ENCODE data around the gene TNS4. TPM values are rescaled to one million over a fixed set of nuclear protein-coding genes. Genes with fewer than 3 reads are reported as not detected.
A peak's percentile ranks its signal among the peaks of the same experiment; 100 is the strongest.

The TNS4 gene
- total RNA-seq, 1 experiment from 2014 or later, result 127 TPM

DNA sequence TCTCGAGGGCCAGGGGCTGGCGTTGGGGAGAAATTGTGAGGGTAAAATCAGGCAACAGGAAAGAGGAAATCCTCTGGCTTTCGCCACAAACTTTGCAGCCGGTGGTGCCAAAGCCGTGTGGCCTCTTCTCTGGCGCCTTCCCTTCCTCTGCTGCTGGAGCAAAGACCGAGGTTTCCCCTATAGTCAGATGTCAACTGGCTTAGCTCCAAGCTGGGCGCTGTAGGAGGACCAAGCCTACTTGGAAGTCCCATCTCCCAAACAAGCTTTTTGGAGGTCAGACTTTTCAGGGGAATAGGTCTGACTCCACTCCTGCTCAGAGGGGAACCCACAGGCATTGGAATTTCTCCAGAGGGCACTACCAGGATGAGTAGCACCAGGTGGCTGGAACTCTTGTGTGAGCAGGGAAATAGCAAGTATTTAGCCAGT lies 53.2 kb downstream of the TNS4 start:
- H3K4me1 ChIP-seq (ENCODE audit: insufficient read depth, low read length), result peaks cover 35% of the 10 kb centered on the region
- peak overlapping the region; percentile 16; the same call in 1 of the 2 replicates for H3K27ac ChIP-seq (ENCODE audit: low read length)
- no TSS peak for BruUV-seq (replicated peaks)
- CTCF ChIA-PET, result no interaction called here
- peak overlapping the region; percentile 42 for H3K4me2 ChIP-seq (ENCODE audit: low read length)
- ATAC-seq (no peak), DNase-seq (no peak)
- TF ChIP-seq EZH2phosphoT487 (IDR thresholded peaks at IDR 0.05; ENCODE audit: borderline replicate concordance, low read length) (no peak), EZH2 (IDR thresholded peaks at IDR 0.05; ENCODE audit: low read length, unreplicated experiment) (no peak)
- TF ChIP-seq, protein P1, sequence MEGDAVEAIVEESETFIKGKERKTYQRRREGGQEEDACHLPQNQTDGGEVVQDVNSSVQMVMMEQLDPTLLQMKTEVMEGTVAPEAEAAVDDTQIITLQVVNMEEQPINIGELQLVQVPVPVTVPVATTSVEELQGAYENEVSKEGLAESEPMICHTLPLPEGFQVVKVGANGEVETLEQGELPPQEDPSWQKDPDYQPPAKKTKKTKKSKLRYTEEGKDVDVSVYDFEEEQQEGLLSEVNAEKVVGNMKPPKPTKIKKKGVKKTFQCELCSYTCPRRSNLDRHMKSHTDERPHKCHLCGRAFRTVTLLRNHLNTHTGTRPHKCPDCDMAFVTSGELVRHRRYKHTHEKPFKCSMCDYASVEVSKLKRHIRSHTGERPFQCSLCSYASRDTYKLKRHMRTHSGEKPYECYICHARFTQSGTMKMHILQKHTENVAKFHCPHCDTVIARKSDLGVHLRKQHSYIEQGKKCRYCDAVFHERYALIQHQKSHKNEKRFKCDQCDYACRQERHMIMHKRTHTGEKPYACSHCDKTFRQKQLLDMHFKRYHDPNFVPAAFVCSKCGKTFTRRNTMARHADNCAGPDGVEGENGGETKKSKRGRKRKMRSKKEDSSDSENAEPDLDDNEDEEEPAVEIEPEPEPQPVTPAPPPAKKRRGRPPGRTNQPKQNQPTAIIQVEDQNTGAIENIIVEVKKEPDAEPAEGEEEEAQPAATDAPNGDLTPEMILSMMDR (conservative IDR thresholded peaks at IDR 0.05; ENCODE audit: low read depth, low read length), result no peak
- no peaks in the 10 kb centered on the region for H3K9me2 ChIP-seq (replicated peaks; ENCODE audit: low read length)
- POLR2A ChIA-PET (ENCODE audit: unreplicated experiment), result no interaction called here
- peak overlapping the region; percentile 32; the same call in 1 of the 2 replicates for H3K4me3 ChIP-seq (ENCODE audit: low read length)
- H3F3A ChIP-seq (ENCODE audit: low read length, unreplicated experiment), result no peaks in the 10 kb centered on the region
- H3K36me3 ChIP-seq (ENCODE audit: low read depth, low read length), result peaks cover 13% of the 10 kb centered on the region; the same call in 1 of the 2 replicates
- intact Hi-C loops (cut with micrococcal nuclease), result loop anchor here (10.0 kb wide), 1 partner anchor 117 kb away; the partner anchor contains the start of gene CCR7
- H3K9ac ChIP-seq (ENCODE audit: low read length), result no peak overlapping the region
- H4K20me1 ChIP-seq (ENCODE audit: low read length), result peaks cover 15% of the 10 kb centered on the region
- H3K27me3 ChIP-seq (ENCODE audit: low read length), result no peaks in the 10 kb centered on the region
- no peaks in the 10 kb centered on the region for H3K9me3 ChIP-seq (ENCODE audit: low read length)
- H3K79me2 ChIP-seq (ENCODE audit: low read length), result peaks cover 76% of the 10 kb centered on the region
- no peak overlapping the region for H2AFZ ChIP-seq (ENCODE audit: low read length)

DNA sequence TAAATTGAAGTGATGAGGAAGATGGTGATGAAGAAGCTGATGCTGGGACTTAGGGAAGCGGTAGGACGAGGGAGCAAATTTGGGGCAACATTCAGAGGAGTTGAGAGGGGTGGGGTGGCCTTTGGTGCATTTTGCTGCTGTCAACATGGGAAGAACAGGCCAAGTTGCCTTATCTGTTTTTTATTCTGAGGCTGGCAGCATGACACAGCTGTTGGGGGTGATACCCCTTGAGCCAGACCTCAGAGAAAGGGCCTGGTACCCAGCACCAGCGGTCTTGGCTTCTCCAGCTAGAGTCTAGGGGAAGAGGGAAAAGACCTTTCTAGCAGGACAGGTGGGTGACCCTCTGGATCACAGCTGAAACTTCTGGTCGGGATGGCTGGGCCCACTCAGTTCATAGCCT lies 53.6 kb downstream of the TNS4 start:
- Histone ChIP-seq H3K9me3 (ENCODE audit: low read length) (no peaks in the 10 kb centered on the region), H3K27ac (ENCODE audit: low read length) (no peak overlapping the region), H3K4me3 (ENCODE audit: low read length) (peak overlapping the region; percentile 32; the same call in 1 of the 2 replicates), H3K36me3 (ENCODE audit: low read depth, low read length) (peaks cover 9% of the 10 kb centered on the region; the same call in 1 of the 2 replicates), H3K4me1 (ENCODE audit: insufficient read depth, low read length) (peaks cover 31% of the 10 kb centered on the region), H3K9me2 (replicated peaks; ENCODE audit: low read length) (no peaks in the 10 kb centered on the region), H3K79me2 (ENCODE audit: low read length) (peaks cover 76% of the 10 kb centered on the region), H3K4me2 (ENCODE audit: low read length) (peak overlapping the region; percentile 71), H2AFZ (ENCODE audit: low read length) (no peak overlapping the region), H3K27me3 (ENCODE audit: low read length) (no peaks in the 10 kb centered on the region), H3K9ac (ENCODE audit: low read length) (no peak overlapping the region), H4K20me1 (ENCODE audit: low read length) (peaks cover 15% of the 10 kb centered on the region), H3F3A (ENCODE audit: low read length, unreplicated experiment) (no peaks in the 10 kb centered on the region)
- intact Hi-C loops (cut with micrococcal nuclease), result loop anchor here (10.0 kb wide), 1 partner anchor 117 kb away; the partner anchor contains the start of gene CCR7
- ChIA-PET CTCF (no interaction called here), POLR2A (ENCODE audit: unreplicated experiment) (no interaction called here)
- DNase-seq (no peak), ATAC-seq (no peak)
- TF ChIP-seq EZH2phosphoT487 (IDR thresholded peaks at IDR 0.05; ENCODE audit: borderline replicate concordance, low read length) (no peak), EZH2 (IDR thresholded peaks at IDR 0.05; ENCODE audit: low read length, unreplicated experiment) (no peak)
- TF ChIP-seq, protein P1 (conservative IDR thresholded peaks at IDR 0.05; ENCODE audit: low read depth, low read length), result no peak
- BruUV-seq (replicated peaks), result no TSS peak

DNA sequence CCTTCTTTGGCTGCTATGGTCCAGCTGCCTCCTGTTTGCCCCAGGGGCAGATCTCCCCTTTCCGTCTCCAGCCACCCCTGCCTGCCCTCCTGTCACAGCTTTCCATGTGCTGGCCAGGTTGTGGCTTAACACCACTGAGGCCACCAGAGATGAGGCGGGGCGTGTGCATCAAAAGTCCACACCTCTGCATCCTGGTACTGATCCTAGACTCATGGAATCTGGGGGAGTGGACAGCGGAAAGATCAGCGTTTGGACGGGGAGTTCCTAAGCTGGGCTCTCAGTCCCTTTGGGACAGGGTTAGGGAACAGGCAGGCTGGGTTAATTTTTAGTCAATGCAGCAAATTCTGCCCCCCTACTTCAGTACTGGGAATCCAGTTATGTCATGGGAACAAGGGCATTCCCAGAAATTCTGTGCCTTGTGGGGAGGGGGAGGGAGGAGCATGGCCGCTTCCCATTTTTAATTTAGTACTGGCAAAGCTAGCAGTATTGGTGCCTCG lies 54.2 kb downstream of the TNS4 start:
- H3K4me1 ChIP-seq (ENCODE audit: insufficient read depth, low read length), result peaks cover 25% of the 10 kb centered on the region
- no peaks in the 10 kb centered on the region for H3K27me3 ChIP-seq (ENCODE audit: low read length)
- DNase-seq, result no peak
- H2AFZ ChIP-seq (ENCODE audit: low read length), result no peak overlapping the region
- ATAC-seq, result no peak
- TF ChIP-seq, protein P1 (conservative IDR thresholded peaks at IDR 0.05; ENCODE audit: low read depth, low read length), result no peak
- TF ChIP-seq EZH2 (IDR thresholded peaks at IDR 0.05; ENCODE audit: low read length, unreplicated experiment), result no peak
- H3K9me3 ChIP-seq (ENCODE audit: low read length), result no peaks in the 10 kb centered on the region
- no peaks in the 10 kb centered on the region for H3K9me2 ChIP-seq (replicated peaks; ENCODE audit: low read length)
- H3K4me2 ChIP-seq (ENCODE audit: low read length), result peak overlapping the region; percentile 71
- H4K20me1 ChIP-seq (ENCODE audit: low read length), result peaks cover 15% of the 10 kb centered on the region
- peaks cover 3% of the 10 kb centered on the region; the same call in 1 of the 2 replicates for H3K36me3 ChIP-seq (ENCODE audit: low read depth, low read length)
- no peaks in the 10 kb centered on the region for H3F3A ChIP-seq (ENCODE audit: low read length, unreplicated experiment)
- POLR2A ChIA-PET (ENCODE audit: unreplicated experiment), result no interaction called here
- peaks cover 76% of the 10 kb centered on the region for H3K79me2 ChIP-seq (ENCODE audit: low read length)
- CTCF ChIA-PET, result no interaction called here
- no peak overlapping the region for H3K9ac ChIP-seq (ENCODE audit: low read length)
- intact Hi-C loops (cut with micrococcal nuclease), result loop anchor here (10.0 kb wide), 1 partner anchor 118 kb away; the partner anchor contains the start of gene CCR7
- H3K4me3 ChIP-seq (ENCODE audit: low read length), result peak overlapping the region; percentile 93
- BruUV-seq (replicated peaks), result no TSS peak
- no peak overlapping the region for H3K27ac ChIP-seq (ENCODE audit: low read length)
